H1 (cell line): Measurements from ENCODE around the gene DLX4. TPM values are rescaled to one million over a fixed set of nuclear protein-coding genes. Genes with fewer than 3 reads are reported as not detected.

Experiments used
- CTCF ChIA-PET: fragments of 300-600 bp; sonication (Branson Sonifier 250); formaldehyde crosslinking; loops from one replicate; lab custom pipeline; 2021; ENCODE audit not compliant: partially characterized antibody; lab: Charles Lee
- POLR2A ChIA-PET: fragments of 300-600 bp; sonication (Branson Sonifier 250); formaldehyde crosslinking; loops from one replicate; lab custom pipeline; 2021; ENCODE audit warnings: inconsistent platforms; ENCODE audit not compliant: partially characterized antibody; lab: Charles Lee
- DNase-seq, 2 experiments: peaks; one replicate each; pipeline versions ENCODE4 v3.0.0 to v3.0.0-alpha.2; 2010 to 2022; ENCODE audit warnings: low spot score in 2 of 2, low read depth in 1 of 2, mixed read lengths in 1 of 2
- FAIRE-seq: peaks from 2 replicates; lab custom pipeline; 2011; peaks lifted over from hg19 to GRCh38; lab: Jason Lieb, UNC
- H2AFZ ChIP-seq: 2 replicates; pipeline ENCODE4 v1.8.1; 2012; ENCODE audit warnings: low read length, inconsistent platforms
- H2AK5ac ChIP-seq: 2 replicates; pipeline ENCODE4 v1.6.1; 2013; ENCODE audit warnings: low read depth, low read length
- H2BK120ac ChIP-seq: replicated peaks from 2 replicates; pipeline ENCODE3; 2013; ENCODE audit warnings: low read depth, low read length, inconsistent platforms
- H2BK12ac ChIP-seq: 2 replicates; pipeline ENCODE4 v1.6.1; 2013; ENCODE audit warnings: low read depth, low read length
- H2BK15ac ChIP-seq: 2 replicates; pipeline ENCODE4 v1.6.1; 2013; ENCODE audit warnings: low read length
- H2BK20ac ChIP-seq: 2 replicates; pipeline ENCODE4 v1.6.1; 2013; ENCODE audit warnings: low read length
- H2BK5ac ChIP-seq: 2 replicates; pipeline ENCODE4 v1.6.1; 2013; ENCODE audit warnings: low read depth, low read length
- H3K14ac ChIP-seq: 2 replicates; pipeline ENCODE4 v1.6.1; 2013; ENCODE audit warnings: inconsistent platforms; ENCODE audit not compliant: insufficient read length
- H3K18ac ChIP-seq: 2 replicates; pipeline ENCODE4 v1.6.1; 2013; ENCODE audit warnings: low read length; ENCODE audit errors: extremely low read depth
- H3K23ac ChIP-seq: 2 replicates; pipeline ENCODE4 v1.6.1; 2013; ENCODE audit warnings: inconsistent platforms; ENCODE audit not compliant: insufficient read length
- H3K23me2 ChIP-seq: 2 replicates; pipeline ENCODE4 v1.6.1; 2013; ENCODE audit warnings: low read depth, low read length
- H3K27ac ChIP-seq: 2 replicates; pipeline ENCODE4 v1.6.1; 2011; ENCODE audit warnings: low read depth, low read length, inconsistent platforms
- H3K27me3 ChIP-seq, 4 experiments: replicated peaks in 1 of 4; 1 replicate in 1 of 4; 2 replicates in 3 of 4; pipeline versions ENCODE4 v1.6.1 to v1.8.1; 2011 to 2013; ENCODE audit warnings: low read length in 3 of 4, mild to moderate bottlenecking in 3 of 4, inconsistent platforms in 2 of 4, mixed read lengths in 2 of 4, moderate library complexity in 1 of 4; ENCODE audit not compliant: control insufficient read depth in 3 of 4, insufficient read depth in 3 of 4; ENCODE audit errors: extremely low read depth in 1 of 4
- H3K36me3 ChIP-seq, 4 experiments: 2 replicates each; pipeline versions ENCODE4 v1.6.1 to v1.8.1; 2011 to 2013; ENCODE audit warnings: mild to moderate bottlenecking in 4 of 4, low read length in 3 of 4, moderate library complexity in 2 of 4, control low read depth in 1 of 4, inconsistent platforms in 1 of 4; ENCODE audit not compliant: insufficient read depth in 4 of 4, control insufficient read depth in 2 of 4
- H3K4ac ChIP-seq: replicated peaks from 2 replicates; pipeline ENCODE3; 2013; ENCODE audit warnings: low read length, low read depth, mixed read lengths, inconsistent platforms; ENCODE audit not compliant: insufficient read length
- H3K4me1 ChIP-seq, 4 experiments: replicated peaks in 1 of 4; 1 replicate in 1 of 4; 2 replicates in 3 of 4; pipeline versions ENCODE4 v1.6.1 to v1.8.1; 2011 to 2013; ENCODE audit warnings: low read length in 3 of 4, inconsistent platforms in 2 of 4, mixed read lengths in 1 of 4; ENCODE audit not compliant: insufficient read depth in 4 of 4, control insufficient read depth in 3 of 4
- H3K4me2 ChIP-seq, 2 experiments: 2 replicates each; pipeline versions ENCODE4 v1.6.1 to v1.8.1; 2011 to 2013; ENCODE audit warnings: low read depth in 2 of 2, low read length in 2 of 2, control low read depth in 1 of 2, inconsistent platforms in 1 of 2, mild to moderate bottlenecking in 1 of 2; ENCODE audit not compliant: insufficient read depth in 1 of 2
- H3K4me3 ChIP-seq, 4 experiments: fragments of 200-600, 300-600 bp in 1 of 4; sonication (generic), shearing (Covaris generic), sonication (Bioruptor Twin) in 1 of 4; 2 replicates each; pipeline versions ENCODE4 v1.5.1 to v1.8.1; 2011 to 2016; ENCODE audit warnings: low read length in 4 of 4, low read depth in 3 of 4, control low read depth in 2 of 4, inconsistent platforms in 2 of 4, mild to moderate bottlenecking in 2 of 4, mixed read lengths in 1 of 4, moderate library complexity in 1 of 4; ENCODE audit not compliant: insufficient read depth in 2 of 4; ENCODE audit errors: extremely low read depth in 1 of 4
- H3K56ac ChIP-seq: replicated peaks from 2 replicates; pipeline ENCODE3; 2013; ENCODE audit warnings: low read depth, mild to moderate bottlenecking, mixed read lengths, low read length, inconsistent platforms; ENCODE audit not compliant: insufficient read length
- H3K79me1 ChIP-seq: 2 replicates; pipeline ENCODE4 v1.6.1; 2013; ENCODE audit warnings: low read depth, low read length, control low read depth
- H3K79me2 ChIP-seq, 2 experiments: 2 replicates each; pipeline versions ENCODE4 v1.6.1 to v1.8.1; 2012 to 2013; ENCODE audit warnings: low read length in 2 of 2, mild to moderate bottlenecking in 2 of 2, inconsistent platforms in 1 of 2; ENCODE audit not compliant: insufficient read depth in 2 of 2, control insufficient read depth in 1 of 2
- H3K9ac ChIP-seq, 4 experiments: replicated peaks in 1 of 4; 1 replicate in 1 of 4; 2 replicates in 3 of 4; pipeline versions ENCODE4 v1.6.1 to v1.8.1; 2011 to 2013; ENCODE audit warnings: low read depth in 3 of 4, low read length in 3 of 4, control low read depth in 2 of 4, mild to moderate bottlenecking in 2 of 4, moderate library complexity in 2 of 4, inconsistent platforms in 1 of 4; ENCODE audit errors: extremely low read depth in 1 of 4
- H3K9me3 ChIP-seq, 2 experiments: 2 replicates each; pipeline versions ENCODE4 v1.6.1 to v1.8.1; 2012 to 2013; ENCODE audit warnings: mild to moderate bottlenecking in 2 of 2, moderate library complexity in 2 of 2, control low read depth in 1 of 2, inconsistent platforms in 1 of 2, low read depth in 1 of 2, low read length in 1 of 2, mixed read lengths in 1 of 2; ENCODE audit not compliant: insufficient read depth in 2 of 2
- H4K20me1 ChIP-seq, 2 experiments: replicated peaks in 1 of 2; 2 replicates each; pipeline versions ENCODE3 to v1.8.1; 2011 to 2013; ENCODE audit warnings: inconsistent platforms in 2 of 2, low read length in 2 of 2, mild to moderate bottlenecking in 1 of 2; ENCODE audit not compliant: insufficient read depth in 2 of 2, control insufficient read depth in 1 of 2
- H4K5ac ChIP-seq: 2 replicates; pipeline ENCODE4 v1.6.1; 2013; ENCODE audit warnings: low read length, low read depth, mixed read lengths, inconsistent platforms; ENCODE audit not compliant: insufficient read length
- H4K8ac ChIP-seq: 2 replicates; pipeline ENCODE4 v1.8.0; 2013; ENCODE audit warnings: mild to moderate bottlenecking, moderate library complexity, low read length, inconsistent platforms; ENCODE audit not compliant: insufficient read depth; ENCODE audit errors: extremely low read depth
- H4K91ac ChIP-seq: replicated peaks from 2 replicates; pipeline ENCODE3; 2013; ENCODE audit warnings: low read length, mixed read lengths, inconsistent platforms; ENCODE audit not compliant: insufficient read length
- EGR1 ChIP-seq: IDR thresholded peaks from 2 replicates; pipeline ENCODE4 v1.6.1; 2011; ENCODE audit warnings: low read depth, low read length, borderline replicate concordance
- RXRA ChIP-seq: IDR thresholded peaks from 2 replicates; pipeline ENCODE4 v1.6.1; 2011; ENCODE audit warnings: low read depth, mild to moderate bottlenecking, low read length, moderate library complexity; ENCODE audit not compliant: insufficient read depth
- TAF7 ChIP-seq: optimal IDR thresholded peaks from 2 replicates; pipeline ENCODE3; 2011; ENCODE audit warnings: low read depth, mild to moderate bottlenecking, inconsistent platforms, low read length, moderate library complexity, borderline replicate concordance
- TBP ChIP-seq: IDR thresholded peaks from 2 replicates; pipeline ENCODE4 v1.6.1; 2011; ENCODE audit warnings: low read depth, low read length, improper control_type of control experiment
- WGBS, 2 experiments: shearing (Covaris generic) in 1 of 2; methylation state at CpG; one replicate each; pipeline versions ENCODE4 v1.1.6 to v1.1.7; 2013 to 2015; ENCODE audit warnings: low lambda C conversion rate in 2 of 2, mixed read lengths in 2 of 2, inconsistent platforms in 1 of 2, low coverage in 1 of 2, missing lambda C conversion rate in 1 of 2; ENCODE audit not compliant: insufficient replicate concordance in 2 of 2, insufficient coverage in 1 of 2, insufficient read length in 1 of 2; ENCODE audit errors: extremely low coverage in 1 of 2, missing lambda C conversion rate in 1 of 2; 5-methylcytosine and 5-hydroxymethylcytosine counted together
- polyA plus RNA-seq, 7 experiments: library from polyadenylated mRNA; depleted of rRNA in 3 of 7; stranded (reverse) in 5 of 7; unstranded in 2 of 7; fragments of >200 nt in 5 of 7; fragments of 200-250 nt in 2 of 7; gene quantifications; 1 replicate in 5 of 7; 2 replicates in 1 of 7; 4 replicates in 1 of 7; pipeline versions ENCODE4 v1.2.1 to v1.2.3, GENCODE V29; 2011 to 2013; ENCODE audit warnings: missing spikeins in 2 of 7, mixed read lengths in 2 of 7
- total RNA-seq: library from RNA; stranded (reverse); fragmentation: NEBNext Ultra II Directional; extraction: Animal tissue kit (Norgen Biotek cat#: 25700); gene quantifications from 2 replicates; pipeline ENCODE4 v1.2.1, GENCODE V29; 2021

The DLX4 gene
- total and polyA plus RNA-seq, 2 of the 8 experiments (the other 6 are each of a cell fraction or from before 2014, with no cell fraction given): 0.67 to 0.80 TPM

- Histone ChIP-seq H3K18ac (peak overlapping the region; percentile 68; the same call in 1 of the 2 replicates), H2BK120ac (no peak overlapping the region), H4K91ac (no peak overlapping the region), H3K27me3 (no peaks in the 10 kb centered on the region), H2BK5ac (no peak overlapping the region), H3K79me1 (no peaks in the 10 kb centered on the region), H3K56ac (no peak overlapping the region), H3K27ac (no peak overlapping the region), H3K79me2 (no peaks in the 10 kb centered on the region), H4K8ac (peak overlapping the region; percentile 35; the same call in 1 of the 2 replicates), H3K9me3 (no peaks in the 10 kb centered on the region), H3K9ac (no peak overlapping the region), H2AK5ac (no peak overlapping the region), H3K14ac (no peak overlapping the region), H2AFZ (0 out of 2 replicates have a peak overlapping the region, but pooled peaks have one; percentile 21), H3K4ac (no peak overlapping the region), H4K5ac (no peak overlapping the region), H2BK15ac (no peak overlapping the region), H3K36me3 (no peaks in the 10 kb centered on the region), H2BK20ac (no peak overlapping the region), H3K4me3 (no peak overlapping the region), H3K23ac (no peak overlapping the region), H3K23me2 (no peaks in the 10 kb centered on the region), H3K4me2 (no peak overlapping the region), H4K20me1 (no peaks in the 10 kb centered on the region), H3K4me1 (peaks cover 0 to 10% (median 0%) of the 10 kb centered on the region in 4 experiments; a peak in 5 of 7 replicates), H2BK12ac (no peak overlapping the region; the same call in 1 of the 2 replicates)
- no peak for FAIRE-seq
- TF ChIP-seq TBP (no peak), TAF7 (no peak), RXRA (no peak), EGR1 (no peak)
- ChIA-PET CTCF (interaction anchor here (0.8 to 10.3 kb wide), 10 partner anchors 8 to 80 kb away, joined by 3 to 87 read pairs (median 12); no protein-coding TSS in a partner anchor), POLR2A (no interaction called here)
- DNase-seq: no peak
- 84% methylated on average over 7 of the region's 15 CpGs; no CpG with 5 or more reads in 1 of the 2 experiments for WGBS, 2 experiments
These were observed 33.3 kb upstream of the DLX4 start for GRCh38 chr17:49935526-49936210.
